Uterus (tissue), 2 donors: ENCODE results near the gene TMEM86A.

ENCODE experiments used
- CTCF ChIP-seq, 4 experiments: fragments of 200-600 bp in 2 of 4; fragments of 450-650 bp in 2 of 4; sonication (generic) in 2 of 4; IDR thresholded peaks; one replicate each; pipeline ENCODE4 v1.5.1; 2016 to 2019; ENCODE audit warnings: antibody characterized with exemption in 4 of 4, mild to moderate bottlenecking in 2 of 4, moderate library complexity in 1 of 4
- POLR2A ChIP-seq, 2 donors: fragments of 450-650 bp; IDR thresholded peaks; one replicate each; pipeline ENCODE4 v1.6.1; 2016; ENCODE audit warnings: antibody characterized with exemption in 2 of 2, mild to moderate bottlenecking in 1 of 2, moderate library complexity in 1 of 2

GRCh38 chr11:18705651-18706281 is 7.2 kb downstream of the TMEM86A start:
- no peak for TF ChIP-seq CTCF (IDR thresholded peaks at IDR 0.05)
- peak in 1 of 2 donors; percentile 16 for TF ChIP-seq POLR2A (IDR thresholded peaks at IDR 0.05)
